HPDE6-E6E7 (cell line): ENCODE results near the gene FZD4.
"Not testable (repeated sequence)": the region's sequence is repeated elsewhere in the genome, so short reads cannot be mapped to it uniquely, and the experiment has no call there.

Source experiments
- DNase-seq: peaks from one replicate; pipeline ENCODE4 v3.0.0; 2011; ENCODE audit warnings: missing footprints; ENCODE audit errors: extremely low spot score

Gene FZD4

GRCh38 chr11:86938203-86938899 is 16.8 kb downstream of the FZD4 start:
- DNase-seq, result no peak

- not testable (repeated sequence) for DNase-seq
These were observed 17.9 kb downstream of the FZD4 start for GRCh38 chr11:86937193-86937806.

- DNase-seq, result no peak
These were observed 20.1 kb downstream of the FZD4 start for GRCh38 chr11:86934926-86935579.

- DNase-seq, result no peak
These were observed 20.7 kb downstream of the FZD4 start for GRCh38 chr11:86934582-86934900.

- no peak for DNase-seq
These were observed 21.2 kb downstream of the FZD4 start for GRCh38 chr11:86933891-86934581.

GRCh38 chr11:86932924-86933875 is 22.0 kb downstream of the FZD4 start:
- DNase-seq, result no peak

GRCh38 chr11:86932259-86932585 is 23.0 kb downstream of the FZD4 start:
- no peak for DNase-seq

GRCh38 chr11:86931548-86932258 is 23.5 kb downstream of the FZD4 start:
- DNase-seq, result peak; percentile 26

GRCh38 chr11:86930957-86931547 is 24.1 kb downstream of the FZD4 start:
- DNase-seq, result no peak

- DNase-seq, result no peak
These were observed 28.2 kb downstream of the FZD4 start for GRCh38 chr11:86926975-86927374.

GRCh38 chr11:86923999-86924766 is 31.0 kb downstream of the FZD4 start:
- DNase-seq, result no peak

GRCh38 chr11:86922225-86922624 is 33.0 kb downstream of the FZD4 start:
- no peak for DNase-seq

- DNase-seq, result peak; percentile 41
These were observed 35.5 kb downstream of the FZD4 start for GRCh38 chr11:86919557-86920210.

GRCh38 chr11:86918973-86919372 is 36.2 kb downstream of the FZD4 start:
- DNase-seq, result no peak

- no peak for DNase-seq
These were observed 36.7 kb downstream of the FZD4 start for GRCh38 chr11:86918496-86918895.

- DNase-seq, result no peak
These were observed 37.6 kb downstream of the FZD4 start for GRCh38 chr11:86917589-86917988.

GRCh38 chr11:86916330-86916729 is 38.9 kb downstream of the FZD4 start:
- DNase-seq, result peak; percentile 36

GRCh38 chr11:86915850-86916249 is 39.3 kb downstream of the FZD4 start:
- DNase-seq, result not testable (repeated sequence)

- no peak for DNase-seq
These were observed 40.2 kb downstream of the FZD4 start for GRCh38 chr11:86914865-86915519.
